Colon (tissue), 2 donors: ENCODE measurements around the gene DPCD.
"Not testable (repeated sequence)": the region's sequence is repeated elsewhere in the genome, so short reads cannot be mapped to it uniquely, and the experiment has no call there.

Source experiments
- FAIRE-seq: peaks from 2 replicates; lab custom pipeline; 2012; peaks lifted over from hg19 to GRCh38; lab: Jason Lieb, UNC
- donor health status: control.
- donor health status: control.

DPCD gene

DNA sequence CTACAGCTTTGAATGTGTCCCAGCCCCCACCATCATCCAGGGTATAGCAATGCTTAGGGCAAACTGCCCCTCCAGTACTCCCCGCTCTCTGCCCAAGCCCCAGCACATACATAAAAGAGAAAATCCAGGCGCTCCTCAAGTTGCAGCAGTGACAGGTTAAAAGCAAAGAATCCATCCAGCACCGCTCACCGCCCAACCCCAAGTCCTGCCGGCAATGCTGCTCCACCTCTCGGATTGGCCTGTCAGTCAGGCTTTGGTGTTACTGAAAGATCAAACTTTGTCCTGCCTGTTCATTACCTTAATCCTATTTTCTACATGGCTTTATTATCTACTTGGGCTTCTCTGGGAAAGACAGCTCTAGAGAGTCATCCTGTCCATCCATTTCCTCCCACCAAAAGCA is 31.9 kb downstream of the DPCD start:
- FAIRE-seq = no peak

DNA sequence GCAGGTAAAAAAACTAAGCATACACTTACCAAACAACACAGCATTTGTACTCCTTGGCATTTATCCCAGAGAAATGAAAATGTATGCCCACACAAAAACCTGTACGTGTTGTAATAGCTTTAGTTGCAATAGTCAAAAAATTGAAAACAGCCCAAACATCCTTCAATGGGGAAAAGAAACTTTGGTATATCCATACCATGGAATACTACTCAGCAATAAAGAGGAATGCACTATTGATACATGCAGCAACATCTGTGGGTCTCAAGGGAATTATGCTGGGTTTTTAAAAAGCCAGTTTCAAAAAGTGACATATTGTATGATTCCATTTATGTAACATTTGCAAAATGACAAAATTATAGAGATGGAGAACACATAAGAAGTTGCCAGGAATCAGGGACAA is 35.4 kb downstream of the DPCD start:
- no peak for FAIRE-seq

DNA sequence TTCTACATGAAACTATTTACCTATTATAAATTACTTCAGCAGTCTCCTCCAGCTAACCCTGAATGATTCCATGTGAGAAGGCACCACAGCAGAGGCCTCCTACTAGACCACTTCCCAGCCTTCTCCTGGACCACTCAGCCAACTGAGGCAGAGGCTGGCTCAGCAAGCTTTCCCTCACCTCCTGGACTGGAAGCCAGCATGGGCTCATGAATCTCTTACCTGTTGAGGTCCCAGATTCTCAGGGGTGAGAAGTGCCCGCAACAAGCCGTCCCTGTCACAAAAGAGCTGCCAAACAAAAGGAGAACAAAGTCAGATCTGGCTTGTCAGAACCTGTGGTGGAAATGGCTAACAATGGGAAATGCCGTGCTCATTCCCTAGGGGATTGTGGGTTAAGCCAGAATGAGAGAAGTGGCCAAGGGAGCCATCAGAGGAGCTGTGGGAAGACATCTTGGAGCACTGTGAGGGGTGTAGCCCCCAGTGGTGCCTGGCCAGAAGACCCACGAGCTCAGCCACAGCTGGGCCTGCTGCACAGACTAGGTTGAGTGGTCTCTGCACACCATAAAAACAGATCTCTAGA is 36.5 kb downstream of the DPCD start:
- FAIRE-seq = no peak

DNA sequence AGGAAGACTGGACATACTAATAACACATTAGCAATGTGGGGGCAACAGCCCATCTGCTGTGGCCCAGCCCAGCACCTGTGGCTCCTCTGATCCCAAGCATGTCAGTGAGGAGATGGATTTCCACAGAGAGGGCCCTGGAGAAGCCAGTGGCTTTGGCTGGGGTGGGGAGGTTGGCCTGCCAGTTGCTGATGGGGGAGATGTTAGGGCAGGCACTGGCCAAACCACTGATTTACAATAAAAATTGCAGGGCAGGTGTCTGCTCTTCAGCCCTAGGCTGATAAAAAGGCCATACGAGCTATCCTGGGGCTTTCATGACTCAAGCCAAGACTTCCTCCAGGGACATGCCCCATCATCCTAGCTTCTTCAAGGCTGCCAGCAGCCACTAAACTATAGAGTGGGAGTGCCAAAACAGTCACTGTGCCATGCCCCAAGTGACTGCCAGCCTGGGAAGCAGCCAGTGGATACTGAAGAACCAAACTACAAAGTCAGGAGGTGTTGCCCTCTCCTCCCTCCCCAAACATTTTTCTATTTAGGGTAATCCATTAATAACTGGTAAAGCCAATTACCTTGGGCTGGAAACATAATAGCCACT is 37.8 kb downstream of the DPCD start:
- no peak for FAIRE-seq

DNA sequence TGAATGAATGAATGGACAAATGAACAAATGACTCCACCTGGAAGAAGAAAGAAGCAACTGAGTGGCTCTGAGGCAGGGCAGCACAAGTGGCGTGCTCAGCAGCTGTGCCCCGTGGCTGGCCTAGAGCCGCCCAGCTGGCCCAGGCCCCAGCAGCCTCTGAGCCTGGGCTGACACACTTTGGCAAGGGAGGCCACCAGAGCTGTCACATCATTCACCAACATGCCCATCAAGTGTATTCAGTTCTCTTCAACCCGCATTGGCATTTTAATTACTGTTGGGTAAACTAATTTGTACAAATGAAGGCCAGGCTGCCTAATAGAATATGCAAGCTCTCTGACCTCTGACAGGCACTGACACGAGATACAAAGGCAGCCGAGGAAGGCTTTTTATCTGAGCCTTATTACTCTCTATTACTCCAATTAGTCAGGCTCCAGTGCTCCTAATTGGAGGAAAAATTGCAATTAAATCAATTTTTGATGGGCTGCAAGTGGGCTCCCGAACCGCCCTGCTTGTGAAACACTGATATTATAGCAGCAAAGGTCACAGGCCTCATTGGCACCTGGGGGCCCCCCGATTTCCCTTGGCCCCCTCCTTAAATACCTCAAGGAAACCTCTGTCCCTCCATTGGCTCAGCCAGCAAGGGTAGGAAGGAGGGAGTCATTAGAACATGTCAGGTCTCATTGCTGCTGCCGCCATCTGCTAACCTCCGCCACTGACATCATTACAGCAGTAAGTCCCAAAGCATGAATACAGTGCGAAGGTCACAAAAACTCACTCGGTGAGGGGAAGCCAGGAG is 41.9 kb downstream of the DPCD start:
- FAIRE-seq = no peak

GRCh38 chr10:101630633-101630920 is 42.5 kb downstream of the DPCD start:
- FAIRE-seq = no peak

DNA sequence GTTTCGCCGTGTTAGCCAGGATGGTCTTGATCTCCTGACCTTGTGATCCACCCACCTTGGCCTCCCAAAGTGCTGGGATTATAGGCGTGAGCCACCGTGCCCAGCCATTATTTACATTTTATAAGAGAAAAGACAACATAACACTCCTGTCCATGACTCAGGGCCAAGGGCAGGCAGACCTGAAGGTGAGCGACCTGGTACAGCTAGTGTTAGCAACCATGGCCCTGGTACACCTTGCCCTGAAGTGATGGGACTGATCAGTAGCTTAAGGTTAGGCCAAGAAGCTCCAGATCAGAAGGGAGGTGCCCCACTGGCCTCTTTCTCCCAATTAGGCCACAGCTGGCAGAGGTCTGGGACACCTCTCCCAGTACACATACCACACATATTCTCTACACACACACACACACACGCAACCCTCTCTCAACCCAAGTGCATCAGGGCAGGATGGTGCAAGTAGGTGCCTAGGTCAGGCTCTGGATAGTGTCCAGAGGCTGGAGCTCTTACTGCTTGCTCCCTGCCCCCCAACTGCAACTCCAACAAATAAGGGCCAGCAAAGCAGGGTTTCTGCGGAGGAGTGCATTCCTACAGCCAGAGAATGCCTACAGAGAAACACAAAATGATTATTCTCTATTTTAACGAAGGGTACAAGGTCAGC is 43.8 kb downstream of the DPCD start:
- no peak for FAIRE-seq

GRCh38 chr10:101633510-101633909 is 45.4 kb downstream of the DPCD start:
- not testable (repeated sequence) for FAIRE-seq

DNA sequence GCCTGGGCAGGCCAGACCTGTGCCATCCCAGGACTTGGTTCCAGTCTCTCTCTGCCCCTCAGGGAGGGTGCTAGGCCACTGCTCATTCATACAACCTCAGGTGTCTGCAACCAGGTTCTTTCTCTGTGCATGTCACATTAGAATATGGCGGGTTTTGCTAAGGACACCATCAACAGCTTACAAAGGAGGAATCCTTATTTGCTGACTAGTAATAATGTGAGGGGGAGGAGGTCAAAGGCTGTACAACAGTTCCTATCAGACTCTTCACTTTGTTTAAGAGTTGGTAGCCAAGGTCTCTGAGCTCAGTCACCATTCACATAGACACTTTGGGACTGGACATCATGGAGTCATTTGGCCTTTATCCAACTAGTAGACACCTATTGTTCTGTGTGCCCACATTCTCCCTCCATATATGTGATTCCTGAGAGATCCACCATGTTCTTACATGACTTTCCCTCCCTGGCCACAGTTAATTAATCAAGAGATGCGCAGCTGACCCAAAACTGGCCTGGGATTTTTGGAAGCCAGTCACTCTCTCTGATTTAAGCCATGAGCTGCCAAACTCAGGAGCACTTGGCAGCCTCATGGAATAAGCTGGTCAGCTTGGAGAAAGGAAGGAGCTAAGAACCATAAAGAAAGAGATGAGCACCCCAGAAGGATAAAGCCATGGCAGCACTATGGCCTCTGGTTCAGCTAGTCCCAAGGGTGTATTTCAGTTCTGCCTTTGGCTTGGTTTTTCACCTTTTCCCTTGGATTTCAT is 51.2 kb downstream of the DPCD start:
- FAIRE-seq = no peak

DNA sequence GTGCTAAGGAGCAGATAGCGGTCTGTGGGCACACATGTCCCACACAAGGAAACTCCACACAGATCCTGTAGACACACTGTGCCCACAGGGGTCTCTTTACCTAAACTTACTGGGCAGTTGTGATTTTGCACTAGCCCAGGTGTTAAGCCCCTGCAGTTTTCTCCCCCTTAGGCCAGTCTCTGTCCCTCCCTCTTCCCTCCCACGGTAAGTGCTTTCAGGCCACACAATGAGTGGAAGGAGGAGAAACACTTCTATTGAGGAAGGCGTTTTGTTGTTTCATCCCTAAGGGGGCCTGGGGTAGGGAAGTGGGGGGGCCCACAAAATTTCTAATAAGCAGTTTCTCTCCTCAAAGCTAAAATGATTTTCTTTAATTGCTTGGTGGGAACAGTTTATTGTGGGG is 55.4 kb downstream of the DPCD start:
- no peak for FAIRE-seq

- no peak for FAIRE-seq
Observed at GRCh38 chr10:101644002-101644401, 55.9 kb downstream of the DPCD start.

DNA sequence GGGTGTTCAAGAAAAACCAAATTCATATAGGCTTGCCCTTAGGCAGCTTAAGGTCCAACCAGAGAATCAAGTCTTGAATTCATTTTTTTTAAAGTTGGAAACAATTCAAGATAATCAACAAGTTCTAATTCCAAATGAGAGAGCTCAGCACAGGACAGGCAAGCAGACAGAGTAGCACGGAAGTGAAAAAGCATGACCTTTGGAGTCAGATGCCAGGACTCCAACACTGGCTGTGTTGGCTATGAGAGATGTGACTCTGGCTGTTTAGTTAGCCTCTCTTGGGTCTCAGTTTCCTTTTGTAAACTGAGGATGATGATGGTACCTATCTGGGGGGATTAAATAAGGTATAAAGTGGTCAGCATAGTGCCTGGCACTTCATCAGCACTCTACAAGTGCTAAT is 57.5 kb downstream of the DPCD start:
- no peak for FAIRE-seq

- no peak for FAIRE-seq
Observed at GRCh38 chr10:101646364-101646763, 58.2 kb downstream of the DPCD start.

DNA sequence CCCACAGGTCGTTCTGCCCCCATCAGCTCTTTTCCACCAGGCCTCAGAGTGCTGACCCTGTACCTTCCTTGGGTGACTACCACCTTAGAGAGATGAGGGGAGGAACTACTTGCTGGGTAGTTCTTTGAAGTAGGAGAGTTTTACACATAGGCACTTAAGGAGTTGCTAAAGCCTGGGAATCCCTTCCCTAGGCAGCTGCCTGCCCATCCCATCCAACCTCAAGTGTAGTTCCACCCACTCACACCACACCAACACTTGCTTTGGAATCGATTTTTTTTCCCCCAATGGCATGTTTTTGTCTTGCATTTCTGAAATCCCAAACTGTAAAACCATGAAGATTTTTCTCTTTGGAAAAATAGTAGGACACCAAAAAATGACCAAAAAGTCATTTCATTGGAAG is 59.1 kb downstream of the DPCD start:
- no peak for FAIRE-seq

GRCh38 chr10:101649525-101650085 is 61.5 kb downstream of the DPCD start:
- FAIRE-seq = no peak

DNA sequence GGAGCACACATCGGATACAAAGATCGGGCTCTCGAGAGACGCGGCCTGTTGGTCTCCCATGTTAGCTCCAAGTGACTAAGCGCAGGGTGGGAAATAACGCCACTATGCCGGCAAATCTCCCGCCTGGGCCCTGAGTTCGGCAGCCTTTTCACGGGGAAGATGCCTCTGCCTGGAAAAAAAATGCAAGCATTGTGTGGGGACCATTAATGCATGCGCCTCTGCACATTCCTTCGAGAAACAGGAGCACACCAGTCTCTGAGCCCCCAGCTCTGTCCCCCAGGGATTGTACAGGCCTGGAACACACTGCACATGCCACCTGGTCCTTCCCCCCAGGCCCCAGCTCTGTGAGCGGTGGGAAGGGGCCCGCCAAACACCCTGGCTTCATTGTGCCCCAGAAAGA is 62.7 kb downstream of the DPCD start:
- no peak for FAIRE-seq

GRCh38 chr10:101651336-101651735 is 63.2 kb downstream of the DPCD start:
- no peak for FAIRE-seq

DNA sequence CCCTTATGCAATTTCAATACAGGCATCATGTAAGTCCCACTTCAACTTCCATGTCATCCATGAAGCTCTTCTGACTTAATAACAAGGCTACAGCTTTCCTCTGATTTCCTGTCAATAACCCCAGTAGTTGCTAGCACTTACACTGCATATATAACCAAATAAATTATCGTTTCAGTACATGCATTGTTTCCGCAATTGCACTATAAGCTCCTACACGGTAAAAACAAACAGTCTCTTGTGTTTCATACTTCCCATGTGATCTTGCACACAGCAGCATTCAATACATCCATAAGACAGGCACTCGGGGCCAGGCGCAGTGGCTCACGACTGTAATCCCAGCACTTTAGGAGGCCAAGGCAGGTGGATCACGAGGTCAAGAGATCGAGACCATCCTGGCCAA is 65.4 kb downstream of the DPCD start:
- FAIRE-seq = no peak

DNA sequence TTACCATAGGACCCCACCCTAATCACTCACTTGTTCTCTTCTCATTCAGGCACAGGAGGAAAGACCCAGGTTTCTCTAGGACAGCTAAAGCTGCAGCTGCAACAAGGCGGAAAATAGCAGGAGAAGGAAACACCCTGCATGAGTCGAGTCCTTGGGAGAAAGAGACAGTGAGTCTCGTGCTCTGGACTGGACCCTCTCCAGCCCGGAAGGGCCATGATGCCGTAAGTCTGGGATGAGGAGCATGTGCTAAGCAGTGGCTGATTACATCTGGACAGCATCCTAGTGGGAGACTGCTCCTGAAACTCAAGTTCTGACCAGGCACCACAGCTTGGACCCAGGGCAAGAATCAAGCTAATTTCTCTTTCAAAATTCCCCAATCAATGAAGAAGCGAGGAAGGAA is 67.4 kb downstream of the DPCD start:
- no peak for FAIRE-seq

DNA sequence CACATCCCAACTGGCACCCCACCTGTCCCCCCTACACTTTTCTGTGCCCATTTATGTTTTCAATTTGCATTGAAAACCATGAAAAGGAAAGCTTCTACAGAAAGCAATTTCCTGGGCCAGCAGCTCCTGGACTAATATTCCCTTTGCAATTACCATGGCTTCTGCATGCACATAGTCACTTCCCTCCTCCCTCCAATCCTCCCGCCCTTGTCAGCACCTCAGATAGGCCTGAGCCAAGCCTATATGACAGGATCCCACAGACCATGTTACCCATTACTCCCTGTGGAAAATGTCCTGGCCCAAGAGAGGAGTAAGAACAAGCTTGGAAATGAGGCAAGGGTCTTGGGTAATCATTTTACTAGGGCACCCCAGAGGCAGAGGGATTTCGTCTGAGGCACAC is 68.8 kb downstream of the DPCD start:
- no peak for FAIRE-seq

- no peak for FAIRE-seq
Observed at GRCh38 chr10:101658975-101659374, 70.9 kb downstream of the DPCD start.
